GM18505 (cell line): ENCODE measurements around the gene TNIP1.

ENCODE experiments used
- ATAC-seq: cut with Tn5 transposase; IDR thresholded peaks from one replicate; pipeline ENCODE4 v1.9.1; 2021; ENCODE audit not compliant: unreplicated experiment
- POLR2A ChIP-seq: IDR thresholded peaks from 4 replicates; pipeline ENCODE4 v1.6.1; 2011; ENCODE audit warnings: borderline replicate concordance; ENCODE audit not compliant: insufficient read depth, insufficient read length; ENCODE audit errors: extremely low read depth

The TNIP1 gene

GRCh38 chr5:151063142-151063989 is 17.5 kb downstream of the TNIP1 start:
- no peak for ATAC-seq
- no peak for TF ChIP-seq POLR2A

- no peak for ATAC-seq
- TF ChIP-seq POLR2A: no peak
Observed at GRCh38 chr5:151062405-151063141, 18.3 kb downstream of the TNIP1 start.

GRCh38 chr5:151060742-151061141 is 20.1 kb downstream of the TNIP1 start:
- no peak for ATAC-seq
- no peak for TF ChIP-seq POLR2A

GRCh38 chr5:151058891-151059489 is 21.8 kb downstream of the TNIP1 start:
- TF ChIP-seq POLR2A: no peak
- no peak for ATAC-seq

DNA sequence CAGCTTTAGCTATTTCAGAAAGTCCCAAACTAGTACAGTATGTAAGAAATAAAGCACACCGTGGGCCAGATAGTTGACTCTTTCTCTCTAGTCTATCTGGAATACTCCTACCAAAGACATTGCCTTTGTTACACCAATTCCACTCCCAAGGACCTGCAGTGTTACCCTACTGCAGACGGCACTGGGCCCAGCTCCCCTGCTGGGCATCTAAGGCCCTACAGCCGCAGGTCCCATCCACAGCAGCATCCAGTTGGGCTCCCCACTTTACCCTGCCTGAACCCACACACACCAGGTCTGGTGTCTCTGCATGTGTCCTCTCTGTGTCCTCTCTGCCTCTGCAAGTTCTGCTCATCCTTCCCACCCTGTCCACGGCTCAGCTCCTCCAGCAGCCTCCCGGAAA is 22.5 kb downstream of the TNIP1 start:
- no peak for TF ChIP-seq POLR2A
- ATAC-seq: no peak

DNA sequence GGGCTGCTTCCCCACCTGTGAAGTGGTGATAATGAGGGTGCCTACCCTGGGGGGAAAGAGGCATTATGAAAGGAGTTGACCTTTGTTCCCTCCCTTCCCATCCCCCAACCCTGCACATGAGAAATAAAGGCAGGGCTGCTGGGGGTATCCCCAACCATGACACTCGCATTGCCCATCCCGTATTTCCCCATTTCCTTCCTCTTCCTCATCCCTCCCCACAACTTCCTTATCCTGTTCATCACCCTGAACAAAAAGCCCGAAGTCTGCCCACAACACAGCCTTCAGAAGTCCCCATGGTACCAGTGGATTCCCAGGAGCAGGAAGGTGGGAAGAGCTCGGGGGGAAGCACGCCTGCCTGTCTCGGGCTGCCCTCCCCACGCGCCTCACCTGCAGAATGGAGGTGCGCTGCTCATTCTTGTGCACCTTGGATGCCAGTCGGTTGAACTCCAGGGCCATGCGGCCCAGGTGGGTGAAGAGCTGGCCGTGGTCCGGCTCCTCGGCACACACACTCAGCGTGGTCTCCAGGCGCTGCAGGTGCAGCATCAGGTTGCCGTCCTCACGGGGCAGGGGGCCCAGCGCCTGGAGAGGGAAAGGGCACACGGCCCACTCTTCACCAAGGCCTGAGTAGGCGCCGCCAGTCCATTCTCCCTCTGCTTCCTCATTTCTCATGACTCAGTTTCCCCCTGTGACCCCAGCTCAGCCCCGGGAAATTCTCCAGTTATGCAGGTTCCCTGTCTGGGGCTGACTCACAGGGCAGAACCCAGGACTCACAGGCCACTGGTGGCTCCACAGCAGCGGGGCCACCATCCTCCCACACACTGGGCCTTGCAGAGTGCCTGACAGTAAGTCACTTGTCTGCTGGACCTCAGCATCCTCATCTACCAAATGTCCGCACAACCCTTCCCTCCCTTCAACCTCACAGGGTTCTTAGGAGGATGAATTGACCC is 24.2 kb downstream of the TNIP1 start:
- no peak for TF ChIP-seq POLR2A

GRCh38 chr5:151055336-151055735 is 25.5 kb downstream of the TNIP1 start:
- ATAC-seq: no peak
- no peak for TF ChIP-seq POLR2A

More for the DNA sequence above, 24.2 kb downstream of the TNIP1 start:
- no peak for ATAC-seq

GRCh38 chr5:151054709-151055108 is 26.1 kb downstream of the TNIP1 start:
- no peak for TF ChIP-seq POLR2A
- no peak for ATAC-seq

GRCh38 chr5:151053796-151054462 is 26.9 kb downstream of the TNIP1 start:
- ATAC-seq: no peak
- TF ChIP-seq POLR2A: no peak

DNA sequence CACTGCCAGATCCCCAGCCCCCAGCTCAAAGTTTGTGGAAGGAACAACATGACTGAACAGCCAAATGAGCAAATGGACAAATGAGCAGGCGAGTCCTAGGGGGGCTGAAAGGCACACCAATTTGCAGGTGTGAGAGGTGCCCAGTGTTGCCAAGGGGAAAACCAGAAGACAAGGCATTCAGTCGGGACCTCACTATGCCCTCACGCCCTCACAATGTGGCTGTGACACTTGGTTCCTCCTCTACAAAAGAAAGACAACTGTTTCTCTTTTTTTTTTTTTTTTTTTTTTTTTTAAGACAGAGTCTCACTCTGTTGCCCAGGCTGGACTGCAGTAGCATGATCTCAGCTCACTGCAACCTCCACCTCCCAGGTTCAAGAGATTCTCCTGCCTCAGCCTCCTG is 28.0 kb downstream of the TNIP1 start:
- no peak for ATAC-seq
- no peak for TF ChIP-seq POLR2A

- ATAC-seq: no peak
- no peak for TF ChIP-seq POLR2A
Observed at GRCh38 chr5:151051931-151052608, 28.8 kb downstream of the TNIP1 start.
